ENCODE results near the gene PRDX3. TPM values are rescaled to one million over a fixed set of nuclear protein-coding genes. Genes with fewer than 3 reads are reported as not detected.

The PRDX3 gene
- polyA plus RNA-seq, 1 of the 3 experiments (the other 2 are of a cell fraction) = 193 TPM

- TF ChIP-seq, protein P1, sequence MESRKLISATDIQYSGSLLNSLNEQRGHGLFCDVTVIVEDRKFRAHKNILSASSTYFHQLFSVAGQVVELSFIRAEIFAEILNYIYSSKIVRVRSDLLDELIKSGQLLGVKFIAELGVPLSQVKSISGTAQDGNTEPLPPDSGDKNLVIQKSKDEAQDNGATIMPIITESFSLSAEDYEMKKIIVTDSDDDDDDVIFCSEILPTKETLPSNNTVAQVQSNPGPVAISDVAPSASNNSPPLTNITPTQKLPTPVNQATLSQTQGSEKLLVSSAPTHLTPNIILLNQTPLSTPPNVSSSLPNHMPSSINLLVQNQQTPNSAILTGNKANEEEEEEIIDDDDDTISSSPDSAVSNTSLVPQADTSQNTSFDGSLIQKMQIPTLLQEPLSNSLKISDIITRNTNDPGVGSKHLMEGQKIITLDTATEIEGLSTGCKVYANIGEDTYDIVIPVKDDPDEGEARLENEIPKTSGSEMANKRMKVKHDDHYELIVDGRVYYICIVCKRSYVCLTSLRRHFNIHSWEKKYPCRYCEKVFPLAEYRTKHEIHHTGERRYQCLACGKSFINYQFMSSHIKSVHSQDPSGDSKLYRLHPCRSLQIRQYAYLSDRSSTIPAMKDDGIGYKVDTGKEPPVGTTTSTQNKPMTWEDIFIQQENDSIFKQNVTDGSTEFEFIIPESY (IDR thresholded peaks at IDR 0.05; ENCODE audit: borderline replicate concordance, low read depth) = no peak
- no peak for TF ChIP-seq IRF3 (IDR thresholded peaks at IDR 0.05; ENCODE audit: low read depth, low read length)
- TF ChIP-seq FOXM1 (IDR thresholded peaks at IDR 0.05; ENCODE audit: low read depth) = no peak
- TF ChIP-seq TAF1 (IDR thresholded peaks at IDR 0.05; ENCODE audit: borderline replicate concordance, low read depth, low read length) = 0 out of 2 replicates have a peak, but pooled peaks have one; percentile 32
- TF ChIP-seq EP300 (IDR thresholded peaks at IDR 0.05; ENCODE audit: borderline replicate concordance in 1 of 2, low read depth in 1 of 2, low read length in 1 of 2) = no peak
- peak; percentile 50; the same call in 1 of the 2 replicates for TF ChIP-seq MXI1 (IDR thresholded peaks at IDR 0.05; ENCODE audit: low read depth, low read length)
- no peak for TF ChIP-seq FOSL2 (IDR thresholded peaks at IDR 0.05; ENCODE audit: borderline replicate concordance, low read depth)
- no peak for TF ChIP-seq MEF2A (IDR thresholded peaks at IDR 0.05; ENCODE audit: borderline replicate concordance, low read depth)
- no peak for TF ChIP-seq RAD21 (IDR thresholded peaks at IDR 0.05; ENCODE audit: low read length)
- TF ChIP-seq USF1 (IDR thresholded peaks at IDR 0.05; ENCODE audit: borderline replicate concordance, low read depth) = no peak
- TF ChIP-seq JUND (IDR thresholded peaks at IDR 0.05) = no peak
- TF ChIP-seq, protein P2, sequence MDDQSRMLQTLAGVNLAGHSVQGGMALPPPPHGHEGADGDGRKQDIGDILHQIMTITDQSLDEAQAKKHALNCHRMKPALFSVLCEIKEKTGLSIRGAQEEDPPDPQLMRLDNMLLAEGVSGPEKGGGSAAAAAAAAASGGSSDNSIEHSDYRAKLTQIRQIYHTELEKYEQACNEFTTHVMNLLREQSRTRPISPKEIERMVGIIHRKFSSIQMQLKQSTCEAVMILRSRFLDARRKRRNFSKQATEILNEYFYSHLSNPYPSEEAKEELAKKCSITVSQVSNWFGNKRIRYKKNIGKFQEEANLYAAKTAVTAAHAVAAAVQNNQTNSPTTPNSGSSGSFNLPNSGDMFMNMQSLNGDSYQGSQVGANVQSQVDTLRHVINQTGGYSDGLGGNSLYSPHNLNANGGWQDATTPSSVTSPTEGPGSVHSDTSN (IDR thresholded peaks at IDR 0.05) = no peak
- 0 out of 2 replicates have a peak, but pooled peaks have one; percentile 17 for TF ChIP-seq POLR2AphosphoS5 (IDR thresholded peaks at IDR 0.05; ENCODE audit: low read depth, low read length)
- no peak for TF ChIP-seq GABPA (IDR thresholded peaks at IDR 0.05; ENCODE audit: low read depth)
Measured at GRCh38 chr10:119207366-119207666, 28.7 kb upstream of the PRDX3 start, which contains the start of gene GRK5 (continued).

DNA sequence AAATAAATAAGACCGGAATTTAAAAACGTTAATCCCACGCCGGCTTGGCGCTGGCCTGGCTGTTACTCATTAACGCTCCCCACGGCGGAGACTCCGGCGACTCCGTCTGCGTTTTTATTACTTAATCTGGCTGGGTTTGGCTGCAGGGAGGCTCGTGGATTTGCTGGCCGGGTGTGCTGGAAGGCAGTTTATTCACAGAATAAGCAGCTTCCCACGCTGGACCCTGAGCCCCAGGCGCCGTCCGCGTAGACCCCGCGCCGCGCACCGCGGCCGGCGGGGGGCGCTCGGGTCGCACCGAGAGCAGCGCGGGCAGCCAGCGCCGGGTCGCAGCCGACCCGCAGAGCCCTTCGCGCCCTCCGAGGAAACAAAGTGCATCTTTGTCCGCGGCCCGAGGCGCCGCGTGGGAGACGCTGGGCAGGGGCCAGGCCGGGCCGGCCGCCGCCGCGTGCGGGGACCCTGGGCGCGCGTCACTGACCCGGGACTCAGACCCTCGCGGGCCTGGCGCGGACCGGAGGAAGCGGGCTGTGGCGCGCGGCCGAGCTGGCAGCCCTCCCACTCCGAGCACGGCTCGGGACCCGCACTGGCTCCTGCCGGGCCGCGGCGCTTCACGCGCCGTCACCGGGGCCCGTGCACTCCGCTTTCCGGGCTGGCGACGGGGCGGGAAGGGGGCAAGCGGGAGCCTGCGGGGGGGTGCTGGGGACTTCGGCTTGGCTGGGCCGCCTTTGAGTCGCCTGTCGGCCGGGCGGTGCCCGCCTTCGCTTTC lies 28.2 kb upstream of the PRDX3 start:
- H3K4me3 ChIP-seq (ENCODE audit: low read depth in 2 of 2, low read length in 1 of 2) = peak overlapping the region; percentile 68 to 91
- H3K27ac ChIP-seq (ENCODE audit: low read depth in 2 of 2, low read length in 1 of 2) = peak overlapping the region; percentile 51 to 78
- POLR2A ChIA-PET = interaction anchor here (0.5 to 1.5 kb wide), 4 partner anchors 42 to 216 kb away, joined by 3 to 4 read pairs (median 4); partner anchors contain the start of gene SFXN4
- 36% methylated on average over 13 of the region's 97 CpGs for WGBS (ENCODE audit: low lambda C conversion rate)
- H3K9me3 ChIP-seq = no peaks in the 10 kb centered on the region
- no peaks in the 10 kb centered on the region for H3K9me2 ChIP-seq
- H2AFZ ChIP-seq (ENCODE audit: low read depth) = peak overlapping the region; percentile 62; the same call in 1 of the 2 replicates
- H3K79me2 ChIP-seq (ENCODE audit: insufficient read depth) = peaks cover 31% of the 10 kb centered on the region
- no peaks in the 10 kb centered on the region for H3K27me3 ChIP-seq (ENCODE audit: insufficient read depth)
- H3F3A ChIP-seq (replicated peaks; ENCODE audit: insufficient read depth) = peaks cover 33% of the 10 kb centered on the region
- peak; percentile 92 for DNase-seq
- no peaks in the 10 kb centered on the region for H3K36me3 ChIP-seq (replicated peaks in 1 of 2; ENCODE audit: control insufficient read depth in 1 of 2, insufficient read depth in 2 of 2, low read length in 1 of 2)
- no peaks in the 10 kb centered on the region for H4K20me1 ChIP-seq (ENCODE audit: insufficient read depth)
- CTCF ChIA-PET = interaction anchor here (0.6 to 15.4 kb wide), 94 partner anchors 8 to 584 kb away, joined by 3 to 505 read pairs (median 4); partner anchors contain the start of genes RGS10 and SFXN4
- peak overlapping the region; percentile 70; the same call in 1 of the 2 replicates for H3K9ac ChIP-seq
- H3K4me1 ChIP-seq (ENCODE audit: control insufficient read depth in 1 of 2, insufficient read depth in 2 of 2, low read depth in 1 of 2, low read length in 1 of 2) = peaks cover 25 to 29% of the 10 kb centered on the region in 2 experiments; a peak in 3 of 4 replicates
- H3K4me2 ChIP-seq = peak overlapping the region; percentile 77; the same call in 1 of the 2 replicates
- TF ChIP-seq ELF1 (IDR thresholded peaks at IDR 0.05) (no peak), RAD21 (IDR thresholded peaks at IDR 0.05; ENCODE audit: low read length) (peak; percentile 77), POLR2AphosphoS5 (IDR thresholded peaks at IDR 0.05; ENCODE audit: low read depth, low read length) (no peak), CHD2 (IDR thresholded peaks at IDR 0.05; ENCODE audit: low read length, partially characterized antibody) (peak; percentile 20), REST (IDR thresholded peaks at IDR 0.05; ENCODE audit: low read depth, low read length) (no peak), RCOR1 (IDR thresholded peaks at IDR 0.05; ENCODE audit: low read length) (0 out of 2 replicates have a peak, but pooled peaks have one; percentile 15), SIN3A (IDR thresholded peaks at IDR 0.05; ENCODE audit: borderline replicate concordance, low read depth, low read length) (no peak; the same call in 1 of the 2 replicates), SMC3 (IDR thresholded peaks at IDR 0.05; ENCODE audit: low read depth, low read length) (peak; percentile 91)

All from SK-N-SH (cell line).